Activated effector memory CD4-positive, alpha-beta T cell treated with Interleukin-2 at 50 U/mL for 16 hours (primary cell): Measurements from ENCODE around the gene TMEM127.
A peak's percentile ranks its signal among the peaks of the same experiment; 100 is the strongest.
"Not testable (repeated sequence)": the region's sequence is repeated elsewhere in the genome, so short reads cannot be mapped to it uniquely, and the experiment has no call there.

ENCODE experiments used
- DNase-seq: peaks from one replicate; pipeline ENCODE4 v3.0.0-alpha.2; 2020

The TMEM127 gene

DNA sequence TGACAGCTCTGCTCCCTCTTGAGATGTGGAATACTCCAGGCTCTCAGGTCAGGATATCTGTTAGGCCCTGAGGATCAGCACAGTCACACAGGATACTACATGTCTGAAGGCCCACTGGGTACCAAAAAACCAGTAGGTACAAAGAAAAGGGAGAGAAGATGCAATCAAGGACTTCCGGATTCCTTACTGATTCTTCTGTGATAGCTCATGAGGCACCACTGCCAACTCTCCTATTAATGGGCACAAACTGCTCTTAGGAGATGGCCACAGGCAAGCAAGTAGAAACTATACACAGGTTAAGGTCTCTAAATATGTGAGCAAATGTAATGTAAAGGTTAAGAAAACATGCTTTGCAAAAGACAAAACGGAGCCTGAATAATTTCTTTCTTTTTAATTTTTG, 3.5 kb downstream of the TMEM127 start:
- DNase-seq: no peak

DNA sequence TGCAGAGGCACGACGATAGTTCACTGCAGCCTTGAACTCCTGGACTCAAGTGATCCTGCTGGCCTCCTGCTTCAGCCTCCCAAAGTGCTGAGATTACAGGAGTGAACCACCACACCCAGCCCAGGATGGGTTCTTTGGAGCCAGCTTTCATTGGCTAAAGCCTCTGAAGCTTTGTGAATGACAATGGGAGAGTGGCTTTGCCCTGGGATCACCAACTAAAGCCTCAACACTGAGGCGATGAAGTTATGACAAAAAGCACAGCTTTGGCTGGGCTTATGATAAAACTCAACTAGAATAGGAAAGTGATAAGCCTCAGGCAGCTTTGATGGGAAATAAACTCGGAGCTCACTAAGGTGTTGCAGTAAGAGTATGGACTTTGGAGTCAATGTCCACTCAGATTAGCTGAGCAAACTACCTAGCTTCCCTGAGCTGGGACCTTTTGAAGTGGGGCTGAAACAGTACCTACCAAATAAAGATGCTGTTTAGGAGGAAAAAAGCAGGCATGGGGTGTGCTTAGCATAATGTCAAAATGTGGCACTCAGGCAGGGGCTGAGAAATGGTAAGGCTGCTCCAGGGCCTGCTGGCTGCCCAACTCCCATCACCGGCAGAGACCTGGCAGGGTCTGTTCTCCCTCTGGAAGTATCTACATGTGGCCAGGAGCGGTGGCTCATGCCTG, 4.3 kb downstream of the TMEM127 start:
- no peak for DNase-seq

DNA sequence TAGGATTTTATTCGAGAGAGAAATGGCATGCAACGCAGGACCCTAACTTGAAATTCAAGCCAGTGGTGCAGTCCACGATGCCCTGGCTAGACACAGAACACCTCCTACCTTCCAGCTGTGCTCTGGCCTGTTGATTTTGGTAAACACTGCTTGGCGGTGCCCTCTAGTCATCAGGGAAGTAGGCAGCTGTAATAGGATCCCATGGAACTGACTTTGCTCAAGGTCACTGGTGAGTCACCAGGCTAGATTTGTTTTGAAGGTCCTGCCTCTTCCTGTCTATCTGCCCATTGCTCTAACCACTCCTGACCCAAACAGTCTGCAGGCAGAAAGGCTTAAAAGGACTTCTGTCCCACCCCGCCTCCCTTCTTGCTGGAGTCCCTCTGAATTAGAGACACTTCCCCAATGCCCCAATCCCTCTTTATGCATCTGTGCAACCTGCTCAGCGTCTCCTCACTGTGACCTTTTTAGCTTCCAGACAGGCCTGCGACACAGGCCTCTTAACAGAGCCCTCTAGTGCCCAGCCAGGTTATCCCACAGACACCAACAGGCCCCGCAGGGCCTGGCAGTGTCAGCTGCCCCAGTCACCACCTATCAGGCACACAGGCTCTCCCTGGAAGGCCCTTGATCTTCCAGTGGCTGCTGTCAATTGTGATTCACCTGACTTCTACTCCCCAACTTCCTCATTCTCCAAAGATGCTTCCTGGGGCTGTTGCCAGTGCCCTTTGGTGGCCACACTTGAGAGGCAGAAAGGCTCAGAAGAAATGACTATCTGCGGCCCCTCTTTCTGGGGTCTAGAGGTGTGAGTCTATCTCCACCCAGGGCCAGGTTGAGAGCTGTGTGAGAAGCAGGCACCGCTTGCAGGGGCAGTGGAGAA, 5.2 kb downstream of the TMEM127 start:
- DNase-seq: no peak

DNA sequence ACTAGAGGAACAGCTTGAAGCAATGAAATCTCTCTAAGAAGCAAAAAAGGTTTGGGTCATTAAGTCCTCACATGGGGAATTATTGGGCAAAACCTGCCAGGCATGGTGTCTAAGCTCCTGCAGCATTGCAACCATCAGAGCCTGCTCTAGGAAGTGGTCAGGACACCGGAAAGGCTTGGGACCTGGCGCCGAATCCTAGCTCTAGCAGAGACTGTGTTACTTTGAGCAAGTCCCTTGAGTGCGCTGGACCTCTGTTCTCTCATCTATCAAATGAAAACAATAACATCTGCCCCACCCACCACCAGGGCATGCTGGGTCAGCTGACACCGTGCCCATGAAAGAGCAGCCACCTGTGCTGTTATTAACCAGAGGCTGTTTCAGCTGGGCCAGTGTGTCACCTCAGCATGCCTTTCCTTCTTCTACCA, 6.3 kb downstream of the TMEM127 start:
- no peak for DNase-seq

DNA sequence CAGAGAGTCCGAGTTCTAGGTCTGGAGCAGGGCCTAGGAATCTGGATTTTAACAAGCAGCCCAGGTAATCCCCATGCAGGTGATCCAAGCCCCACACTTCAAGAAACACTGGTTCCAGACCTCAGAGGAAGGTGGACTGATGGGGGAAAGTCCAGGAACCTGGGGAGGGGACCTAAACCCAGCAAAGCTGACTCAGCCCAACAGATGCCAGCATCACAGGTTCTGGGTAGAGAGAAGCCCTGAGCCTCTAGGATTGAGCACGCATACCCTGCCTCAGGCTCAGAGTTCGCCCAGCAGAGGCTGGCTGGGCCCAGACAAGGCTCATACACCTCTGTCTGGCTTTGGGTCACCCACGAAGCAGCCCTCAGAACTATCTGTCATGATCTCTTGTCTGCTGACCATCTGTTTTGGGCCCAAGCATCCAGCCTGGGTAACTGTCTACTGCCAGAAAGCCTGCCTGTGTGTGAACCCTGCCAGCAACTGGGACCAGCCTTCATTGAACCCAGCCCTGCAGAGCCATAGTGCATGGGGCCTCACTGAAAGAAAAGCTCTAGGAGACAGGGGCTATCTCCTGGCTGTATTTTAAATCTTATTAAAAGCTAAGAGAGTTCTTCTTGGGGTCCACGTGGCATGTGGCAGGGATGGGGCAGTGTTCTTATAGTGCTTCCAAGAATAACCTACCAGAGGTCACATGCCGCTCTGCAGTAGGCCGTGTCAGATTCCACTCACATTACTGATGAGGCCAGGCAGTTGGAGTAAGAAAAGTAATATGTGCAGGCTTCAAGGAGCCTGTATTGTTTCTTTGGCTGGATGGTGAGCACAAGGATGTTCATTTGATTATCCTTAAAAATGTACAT, 7.4 kb downstream of the TMEM127 start:
- DNase-seq: no peak

DNA sequence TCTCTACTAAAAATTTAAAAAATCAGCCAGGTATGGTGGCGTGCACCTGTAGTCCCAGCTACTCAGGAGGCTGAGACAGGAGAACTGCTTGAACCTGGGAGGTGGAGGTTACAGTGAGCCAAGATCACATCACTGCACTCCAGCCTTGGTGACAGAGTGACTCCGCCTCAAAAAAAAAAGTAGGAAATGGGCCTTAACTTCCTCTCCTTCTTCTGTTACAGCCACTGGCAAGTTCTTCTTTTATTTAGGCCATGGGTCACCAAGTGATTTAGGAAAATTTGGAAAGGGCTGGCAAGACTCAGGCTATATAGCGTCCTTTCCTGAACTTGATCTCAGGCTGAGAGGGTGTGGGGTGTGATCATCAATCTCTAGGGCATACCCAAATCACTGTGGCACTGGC, 8.1 kb downstream of the TMEM127 start:
- DNase-seq: not testable (repeated sequence)

DNA sequence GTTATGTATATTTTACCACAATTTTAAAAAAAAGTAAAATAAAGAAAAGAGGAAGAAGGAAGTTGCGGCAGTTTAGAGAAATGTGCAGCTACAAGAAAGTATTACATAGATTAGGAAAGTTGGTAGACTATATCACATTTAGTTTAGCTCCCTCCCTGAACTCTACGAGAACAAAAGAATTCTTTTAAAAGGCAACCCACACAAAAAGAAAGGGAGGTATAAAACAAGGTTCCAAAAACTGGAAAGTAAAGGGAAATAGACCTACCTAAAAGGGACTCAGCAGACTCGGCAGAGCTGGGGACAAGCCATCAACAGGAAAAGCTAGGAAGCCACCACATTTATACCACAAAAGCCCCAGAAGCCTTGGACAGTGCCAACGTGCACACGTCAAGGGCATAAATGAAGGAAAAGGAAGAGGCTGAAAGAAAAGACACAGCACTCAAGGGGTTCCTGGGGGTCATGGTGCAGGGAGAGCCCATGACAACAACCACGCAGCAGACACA, 9.1 kb downstream of the TMEM127 start:
- DNase-seq: no peak

DNA sequence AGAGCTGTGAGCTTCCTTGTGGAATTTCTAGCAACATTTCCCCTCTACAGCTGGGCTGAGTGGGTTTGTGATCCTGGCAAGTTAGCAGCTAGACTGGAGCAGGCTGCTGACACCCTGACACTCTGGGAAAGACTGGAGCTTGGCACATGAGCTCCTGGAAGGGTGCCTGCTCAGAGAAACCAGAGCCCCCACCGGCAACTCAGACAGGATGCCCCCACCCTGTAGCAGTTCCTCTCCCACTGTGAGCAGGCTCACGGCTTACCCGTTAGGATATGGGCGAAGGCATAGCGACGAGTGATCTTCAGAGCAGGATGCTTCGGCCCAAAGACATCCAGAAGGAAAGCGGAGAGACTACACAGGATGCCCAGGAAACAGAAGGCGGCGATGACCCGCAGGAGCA, 11.2 kb downstream of the TMEM127 start:
- DNase-seq: no peak

DNA sequence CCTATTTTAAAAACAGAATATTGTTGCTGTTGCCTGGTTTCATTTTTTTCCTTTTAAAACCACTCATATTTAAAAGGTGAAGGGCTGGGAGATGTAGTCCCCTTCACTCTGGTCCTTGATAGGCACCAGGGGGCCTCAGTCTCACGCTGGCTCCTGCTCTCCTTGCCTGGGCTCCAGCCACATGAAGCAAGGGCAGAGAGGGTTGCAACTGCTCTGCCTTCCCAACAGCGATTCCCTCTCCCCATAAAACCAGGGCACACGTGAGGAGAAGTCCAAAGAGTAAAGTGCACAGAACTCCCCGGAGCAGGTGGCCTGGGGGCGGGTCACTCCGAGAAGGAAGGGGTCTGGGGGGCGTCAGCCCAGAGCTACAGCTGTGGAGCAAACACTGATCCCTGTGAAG, 12.8 kb downstream of the TMEM127 start:
- DNase-seq: no peak

DNA sequence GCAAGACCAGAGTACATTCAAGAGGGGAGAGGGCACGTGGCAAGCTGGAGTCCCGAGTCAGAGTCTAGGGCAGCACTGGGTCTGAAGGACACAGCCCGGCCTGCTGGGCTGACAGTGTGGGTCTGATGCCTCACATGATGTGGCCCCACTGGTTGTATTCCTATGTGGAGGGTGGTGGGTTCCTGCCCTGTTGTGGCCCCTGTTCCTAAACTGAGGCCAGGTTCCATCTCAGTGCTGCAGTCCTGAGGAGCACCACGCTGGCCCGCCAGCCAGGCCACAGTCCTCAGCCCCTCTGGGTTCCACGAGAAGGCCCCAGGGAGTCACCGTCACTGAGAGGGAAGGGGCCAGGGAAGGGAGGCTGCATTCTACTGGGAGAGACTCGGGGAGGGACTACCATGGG, 13.3 kb downstream of the TMEM127 start:
- no peak for DNase-seq

DNA sequence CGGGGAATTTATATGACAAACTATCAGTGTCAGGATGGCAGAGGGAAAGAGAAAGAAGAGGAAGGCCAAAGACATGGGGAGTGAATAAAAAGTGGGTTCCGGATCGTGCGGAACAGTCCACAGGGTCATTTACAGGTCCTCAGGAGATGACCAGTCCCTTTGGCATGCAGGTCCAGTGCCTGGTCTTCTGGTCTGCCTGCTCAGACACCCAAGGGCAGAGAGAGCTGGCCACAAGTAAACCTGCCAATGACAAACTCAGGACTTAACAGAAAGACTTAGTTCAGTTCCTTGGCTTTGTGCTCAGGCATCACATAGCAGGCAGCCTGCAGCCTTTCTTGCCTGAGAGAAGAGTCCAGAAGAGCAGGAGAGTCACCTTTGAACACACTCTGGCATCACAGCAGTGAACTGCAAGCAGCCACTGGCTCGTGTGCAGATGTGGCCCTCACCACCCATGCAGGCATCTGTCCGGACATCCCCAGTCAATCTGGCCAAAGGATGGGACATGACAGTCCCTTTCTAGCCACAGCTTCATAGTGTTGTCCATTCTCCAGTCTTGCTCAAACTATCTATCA, 14.0 kb downstream of the TMEM127 start:
- DNase-seq: no peak

DNA sequence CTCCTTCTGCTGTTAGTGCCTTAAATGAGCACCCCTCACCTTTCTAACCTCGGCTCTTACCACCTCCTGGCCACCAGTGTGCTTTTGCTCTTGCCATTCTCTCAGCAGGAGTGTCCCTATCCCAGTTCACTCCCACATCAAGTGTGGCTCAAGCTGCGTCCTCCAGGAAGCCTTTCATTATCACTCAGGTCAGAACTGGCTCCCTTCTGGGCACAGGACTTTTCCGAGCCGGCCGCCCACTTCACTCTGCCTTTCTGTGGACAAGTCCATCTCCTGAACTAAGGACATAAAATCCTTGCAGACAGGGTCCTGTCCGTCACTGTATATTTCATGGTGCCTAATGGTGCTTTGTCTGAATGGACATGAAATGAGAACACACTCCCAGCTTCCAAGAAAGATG, 15.6 kb downstream of the TMEM127 start:
- no peak for DNase-seq

DNA sequence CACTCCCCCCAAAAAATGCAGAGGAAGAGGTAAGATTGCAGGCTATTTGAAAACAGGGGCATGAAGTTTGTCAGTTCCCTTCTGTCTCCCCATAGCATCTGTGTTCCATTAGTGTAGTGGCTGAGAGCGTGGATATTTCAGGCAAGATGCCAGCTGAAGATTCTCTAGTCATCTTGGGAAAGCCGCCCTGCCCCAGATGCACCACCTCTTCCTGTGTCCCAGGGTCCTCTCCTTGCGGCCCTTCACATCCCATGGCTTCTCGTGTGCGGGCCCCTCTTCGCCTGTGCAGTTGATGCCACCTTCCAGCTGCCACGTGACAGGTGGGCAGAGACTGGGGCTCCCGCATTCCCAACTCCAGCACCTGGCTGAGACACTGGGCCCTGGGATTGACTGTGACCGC, 16.1 kb downstream of the TMEM127 start:
- DNase-seq: no peak

DNA sequence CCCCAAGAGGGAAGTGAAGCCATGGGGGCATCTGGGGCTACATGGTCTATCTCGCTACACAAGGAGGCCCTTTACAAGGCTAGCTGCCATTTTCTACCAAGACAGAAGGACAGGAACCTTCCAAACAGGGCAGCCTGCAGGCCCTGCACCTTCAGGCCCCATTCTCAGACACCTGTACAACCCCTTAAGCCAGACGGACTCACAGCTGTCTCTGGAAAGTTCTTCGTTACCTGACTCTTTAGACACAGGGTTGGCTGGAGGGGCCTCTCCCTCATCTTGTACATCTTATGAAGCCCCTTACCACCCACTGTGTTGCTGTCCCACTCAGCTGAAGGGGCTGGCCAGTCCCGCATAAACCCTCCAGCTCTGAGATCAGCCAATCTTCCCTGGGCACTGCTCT, 17.2 kb downstream of the TMEM127 start:
- DNase-seq: no peak

DNA sequence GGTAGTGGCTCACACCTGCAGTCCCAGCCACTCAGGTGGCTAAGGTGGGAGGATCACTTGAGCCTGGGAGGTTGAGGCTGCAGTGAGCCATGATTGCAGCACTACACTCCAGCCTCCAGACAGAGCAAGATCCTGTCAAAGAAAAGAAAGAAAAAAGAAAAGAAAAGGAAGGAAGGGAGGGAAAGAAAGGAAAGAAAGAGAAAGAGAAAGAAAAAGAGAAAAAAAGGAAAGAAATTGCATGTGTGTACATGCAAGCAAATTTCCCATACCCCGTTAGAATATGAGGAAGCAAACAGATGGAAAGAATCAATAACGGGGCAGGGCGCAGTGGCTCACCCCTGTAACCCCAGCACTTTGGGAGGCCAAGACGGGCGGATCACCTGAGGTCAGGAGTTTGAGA, 17.9 kb downstream of the TMEM127 start:
- no peak for DNase-seq

DNA sequence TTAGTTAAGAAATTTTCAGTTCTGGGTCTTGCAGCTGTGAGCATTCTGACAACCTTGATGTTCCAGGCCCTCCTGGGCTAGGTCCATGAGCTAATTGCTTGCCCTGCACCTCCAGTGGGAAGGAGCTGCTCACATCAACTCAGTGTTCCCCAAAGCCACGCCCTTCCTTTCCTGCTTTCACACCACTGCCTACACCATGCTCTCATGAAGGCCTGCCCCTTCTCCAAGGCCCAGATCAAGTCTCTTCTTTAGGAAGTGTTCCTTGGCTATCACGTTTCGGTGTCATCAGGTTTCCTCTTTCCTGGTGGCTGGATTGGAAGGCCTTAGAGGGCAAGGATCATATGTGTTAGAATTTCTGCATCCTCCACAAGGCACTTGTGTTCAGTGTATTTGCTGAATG, 18.8 kb downstream of the TMEM127 start:
- no peak for DNase-seq

DNA sequence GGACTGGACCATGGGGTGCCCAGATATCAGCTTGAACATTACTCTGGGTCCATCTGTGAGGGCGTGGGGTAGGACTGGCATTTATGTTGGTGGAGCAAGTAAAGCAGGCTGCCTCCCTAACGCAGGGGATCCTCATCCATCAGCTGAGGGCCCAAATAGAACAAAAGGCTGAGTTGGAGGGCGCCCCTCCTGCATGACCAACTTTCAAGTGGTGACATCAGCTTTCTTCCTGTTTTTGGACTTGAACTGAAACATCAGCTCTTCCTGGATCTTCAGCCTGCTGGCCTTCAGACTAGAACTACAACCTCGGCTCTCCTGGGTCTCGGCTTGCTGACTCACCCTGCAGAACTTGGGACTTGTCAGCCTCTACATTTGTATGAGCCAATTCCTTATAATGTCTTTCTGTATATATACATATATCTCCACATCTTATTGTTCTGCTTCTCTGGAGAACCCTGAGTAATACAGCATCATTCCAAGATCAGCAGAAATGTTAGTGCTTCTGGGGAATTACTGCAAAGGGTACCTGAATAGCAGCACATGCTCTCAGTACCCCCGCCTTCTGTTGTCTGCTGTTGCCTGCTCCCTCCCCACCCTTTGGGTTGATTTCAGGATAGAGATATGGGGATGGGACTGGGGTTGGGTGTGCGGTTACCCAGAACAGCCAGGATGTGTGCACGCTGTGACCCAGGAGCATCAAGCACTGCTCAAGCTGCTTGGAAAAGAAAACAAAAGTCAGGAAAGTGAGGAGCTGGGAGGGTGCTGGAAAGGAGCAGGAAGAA, 20.0 kb downstream of the TMEM127 start:
- DNase-seq: no peak

DNA sequence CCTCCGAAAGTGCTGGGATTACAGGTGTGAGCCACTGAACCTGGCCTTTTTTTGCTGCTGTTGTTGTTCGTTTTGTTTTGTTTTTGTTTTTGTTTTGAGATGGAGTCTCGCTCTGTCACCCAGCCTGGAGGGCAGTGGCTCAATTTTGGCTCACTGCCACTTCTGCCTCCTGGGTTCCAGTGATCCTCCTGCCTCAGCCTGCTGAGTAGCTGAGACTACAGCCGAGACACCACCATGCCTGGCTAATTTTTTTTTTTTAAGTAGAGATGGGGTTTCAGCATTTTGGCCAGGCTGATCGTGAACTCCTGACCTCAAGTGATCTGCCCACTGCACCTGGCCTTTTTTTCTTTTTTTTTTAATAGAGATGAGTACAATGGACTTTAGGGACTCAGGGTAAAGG, 22.0 kb downstream of the TMEM127 start:
- no peak for DNase-seq

DNA sequence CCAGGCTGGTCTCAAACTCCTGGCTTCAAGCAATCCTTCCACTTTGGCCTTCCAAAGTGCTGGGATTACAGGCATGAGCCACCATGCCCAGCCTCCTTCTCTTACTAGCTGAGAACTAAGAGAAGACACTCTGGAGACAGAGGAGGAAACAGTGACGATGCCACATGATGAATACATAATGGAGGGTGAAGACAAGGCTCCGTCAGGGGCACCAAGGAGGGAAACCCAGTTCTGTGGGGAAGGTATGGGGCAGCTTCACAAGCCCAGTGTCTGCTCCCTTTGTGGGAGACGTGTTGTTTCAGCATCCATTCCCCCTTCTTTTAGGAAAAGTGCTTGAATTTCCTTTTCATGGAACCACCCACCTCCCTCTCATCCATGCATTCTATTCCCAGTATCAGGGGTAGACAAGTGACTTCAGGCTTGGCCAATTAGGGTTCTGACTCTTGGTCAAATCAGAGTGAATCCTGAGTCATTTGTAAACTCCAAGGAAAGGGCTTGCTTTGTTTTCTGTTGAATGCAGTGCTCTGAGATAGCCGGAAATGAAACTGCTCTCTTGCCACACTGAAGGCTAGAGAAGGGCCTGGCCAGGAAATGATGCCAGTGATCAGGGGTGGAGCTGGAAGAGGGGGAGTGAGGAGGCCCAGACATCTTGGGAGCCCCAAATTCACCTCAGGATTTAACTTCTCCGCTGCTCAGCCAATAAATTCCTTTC, 23.7 kb downstream of the TMEM127 start:
- peak; percentile 33 for DNase-seq

DNA sequence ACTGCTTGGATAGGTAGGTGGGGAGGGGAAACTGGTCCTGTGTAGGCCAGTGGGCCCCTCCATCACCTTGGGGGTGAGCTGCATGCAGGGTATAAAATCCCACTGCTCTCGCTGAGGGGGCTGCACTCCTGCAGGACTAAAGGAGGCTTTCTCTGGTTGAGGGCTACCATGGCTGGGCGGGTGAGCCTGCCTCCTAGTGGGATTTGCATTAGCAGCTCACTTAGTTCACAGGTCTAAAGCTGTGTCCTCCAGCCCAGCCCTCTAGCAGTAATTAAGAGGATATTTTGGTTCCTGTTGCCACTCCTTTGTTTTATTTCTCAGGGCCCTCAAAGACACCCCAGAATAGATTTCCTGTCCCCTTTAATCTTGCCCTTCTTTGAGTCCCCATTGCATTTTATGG, 24.6 kb downstream of the TMEM127 start:
- no peak for DNase-seq

DNA sequence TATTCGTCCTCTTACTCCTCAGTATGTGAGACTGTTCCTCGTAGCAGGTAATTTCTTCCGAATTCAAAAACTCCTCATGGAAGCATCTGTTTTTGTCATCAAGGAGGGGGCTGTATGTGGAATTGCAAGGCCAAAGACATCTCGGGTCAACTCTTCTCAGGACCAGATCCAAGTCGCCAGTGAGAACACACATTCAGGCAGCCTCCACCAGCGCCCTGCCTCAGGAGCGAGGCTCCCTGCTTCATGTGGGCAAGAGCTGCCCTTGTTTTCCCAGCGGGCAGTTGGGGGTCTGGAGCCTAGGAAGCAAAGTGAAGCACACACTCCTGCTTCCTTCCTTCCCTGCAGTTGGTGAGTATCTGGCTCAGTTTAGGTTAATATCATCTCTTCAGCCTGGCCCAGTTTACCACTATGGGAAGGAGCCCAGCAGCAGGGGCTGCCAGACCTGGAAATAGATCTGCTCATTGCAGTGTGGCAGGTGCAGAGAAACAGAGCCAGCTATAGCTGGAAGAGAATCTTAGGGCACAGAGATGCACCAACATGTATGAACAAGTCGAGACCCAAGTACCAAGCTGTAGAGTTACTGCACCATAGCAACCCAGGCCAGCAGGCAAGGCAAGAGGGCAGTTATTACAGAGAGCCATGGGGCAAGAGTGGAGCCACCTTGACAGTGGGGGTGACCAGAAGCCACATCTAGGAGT, 25.3 kb downstream of the TMEM127 start:
- DNase-seq: no peak
